ENCODE results near the gene CFAP161.

DNA sequence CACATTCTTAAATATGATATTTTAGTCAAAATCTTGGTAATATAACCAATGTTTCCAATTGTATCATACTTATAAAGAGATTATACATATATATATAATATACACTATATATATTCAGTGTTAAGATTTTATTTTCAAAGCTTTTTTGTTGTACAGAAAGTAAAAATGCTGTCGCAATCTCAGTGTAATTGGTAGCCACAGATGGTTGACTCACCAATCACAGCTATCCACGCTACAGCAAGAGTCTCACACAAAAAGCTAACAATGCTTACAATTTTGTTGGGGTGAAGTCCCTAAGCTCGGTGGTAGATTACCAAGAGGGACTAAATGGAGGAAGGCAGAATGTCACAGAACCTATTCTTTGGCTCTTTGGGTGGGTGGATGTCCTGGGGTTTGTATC is 16.9 kb upstream of the CFAP161 start:
- no peak for TF ChIP-seq ADNP (tag; IDR thresholded peaks at IDR 0.05)
- no peak for TF ChIP-seq MAZ (CRISPR knock-in tag; conservative IDR thresholded peaks at IDR 0.05 in 1 of 2, IDR thresholded peaks at IDR 0.05 in 1 of 2)
- no peak for TF ChIP-seq ELF4 (CRISPR knock-in tag; IDR thresholded peaks at IDR 0.05)
- no peak for TF ChIP-seq YY1 (IDR thresholded peaks at IDR 0.05; ENCODE audit: borderline replicate concordance in 1 of 3, control insufficient read depth in 1 of 3, extremely low read depth in 1 of 3, insufficient read depth in 3 of 3, insufficient read length in 1 of 3, insufficient replicate concordance in 2 of 3, low read depth in 1 of 3, low read length in 2 of 3)
- TF ChIP-seq, protein P1, sequence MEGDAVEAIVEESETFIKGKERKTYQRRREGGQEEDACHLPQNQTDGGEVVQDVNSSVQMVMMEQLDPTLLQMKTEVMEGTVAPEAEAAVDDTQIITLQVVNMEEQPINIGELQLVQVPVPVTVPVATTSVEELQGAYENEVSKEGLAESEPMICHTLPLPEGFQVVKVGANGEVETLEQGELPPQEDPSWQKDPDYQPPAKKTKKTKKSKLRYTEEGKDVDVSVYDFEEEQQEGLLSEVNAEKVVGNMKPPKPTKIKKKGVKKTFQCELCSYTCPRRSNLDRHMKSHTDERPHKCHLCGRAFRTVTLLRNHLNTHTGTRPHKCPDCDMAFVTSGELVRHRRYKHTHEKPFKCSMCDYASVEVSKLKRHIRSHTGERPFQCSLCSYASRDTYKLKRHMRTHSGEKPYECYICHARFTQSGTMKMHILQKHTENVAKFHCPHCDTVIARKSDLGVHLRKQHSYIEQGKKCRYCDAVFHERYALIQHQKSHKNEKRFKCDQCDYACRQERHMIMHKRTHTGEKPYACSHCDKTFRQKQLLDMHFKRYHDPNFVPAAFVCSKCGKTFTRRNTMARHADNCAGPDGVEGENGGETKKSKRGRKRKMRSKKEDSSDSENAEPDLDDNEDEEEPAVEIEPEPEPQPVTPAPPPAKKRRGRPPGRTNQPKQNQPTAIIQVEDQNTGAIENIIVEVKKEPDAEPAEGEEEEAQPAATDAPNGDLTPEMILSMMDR (IDR thresholded peaks at IDR 0.05 in 2 of 3, conservative IDR thresholded peaks at IDR 0.05 in 1 of 3; ENCODE audit: insufficient read depth in 2 of 3, low read depth in 1 of 3, low read length in 3 of 3): no peak
- no peak for TF ChIP-seq GABPB2 (CRISPR knock-in tag; conservative IDR thresholded peaks at IDR 0.05)
- TF ChIP-seq POLR2AphosphoS2 (IDR thresholded peaks at IDR 0.05; ENCODE audit: low read length): no peak
- TF ChIP-seq CBX8 (IDR thresholded peaks at IDR 0.05; ENCODE audit: borderline replicate concordance, extremely low read depth, low read depth, low read length, poor library complexity, severe bottlenecking): no peak
- TF ChIP-seq, protein P2, sequence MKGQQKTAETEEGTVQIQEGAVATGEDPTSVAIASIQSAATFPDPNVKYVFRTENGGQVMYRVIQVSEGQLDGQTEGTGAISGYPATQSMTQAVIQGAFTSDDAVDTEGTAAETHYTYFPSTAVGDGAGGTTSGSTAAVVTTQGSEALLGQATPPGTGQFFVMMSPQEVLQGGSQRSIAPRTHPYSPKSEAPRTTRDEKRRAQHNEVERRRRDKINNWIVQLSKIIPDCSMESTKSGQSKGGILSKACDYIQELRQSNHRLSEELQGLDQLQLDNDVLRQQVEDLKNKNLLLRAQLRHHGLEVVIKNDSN (CRISPR knock-in tag; IDR thresholded peaks at IDR 0.05): no peak
